Tibial nerve (tissue), 3 donors: ENCODE results near the gene INPPL1.

Experiments used
- CTCF ChIP-seq, 5 experiments: fragments of 200-600 bp in 3 of 5; fragments of 450-650 bp in 2 of 5; sonication (generic) in 3 of 5; IDR thresholded peaks; one replicate each; pipeline ENCODE4 v1.5.1; 2016 to 2019; ENCODE audit warnings: antibody characterized with exemption in 5 of 5, mild to moderate bottlenecking in 3 of 5, moderate library complexity in 2 of 5
- POLR2A ChIP-seq, 2 donors: fragments of 450-650 bp; IDR thresholded peaks; one replicate each; pipeline ENCODE4 v1.6.1; 2017; ENCODE audit warnings: antibody characterized with exemption in 2 of 2, mild to moderate bottlenecking in 2 of 2, moderate library complexity in 2 of 2

GRCh38 chr11:72244060-72244360 lies 19.4 kb downstream of the INPPL1 start, which contains the start of gene PHOX2A:
- TF ChIP-seq CTCF (IDR thresholded peaks at IDR 0.05) = no peak
- TF ChIP-seq POLR2A (IDR thresholded peaks at IDR 0.05) = no peak
